HG02938 (cell line): Measurements from ENCODE around the gene SLC2A4RG.

Experiments used
- ATAC-seq: cut with Tn5 transposase; IDR thresholded peaks from one replicate; pipeline ENCODE4 v1.9.1; 2021; ENCODE audit warnings: mild to moderate bottlenecking, moderate library complexity; ENCODE audit not compliant: unreplicated experiment

Gene SLC2A4RG

GRCh38 chr20:63740627-63741353 is 1.2 kb downstream of the SLC2A4RG start:
- no peak for ATAC-seq

- ATAC-seq = no peak
These were observed 1.7 kb downstream of the SLC2A4RG start for GRCh38 chr20:63741354-63741675.

GRCh38 chr20:63741676-63742380 is 2.3 kb downstream of the SLC2A4RG start:
- ATAC-seq = no peak

- ATAC-seq = no peak
These were observed 2.9 kb downstream of the SLC2A4RG start for GRCh38 chr20:63742381-63743024.

- no peak for ATAC-seq
These were observed 3.8 kb downstream of the SLC2A4RG start for GRCh38 chr20:63743210-63743970.

- no peak for ATAC-seq
These were observed 4.6 kb downstream of the SLC2A4RG start for GRCh38 chr20:63744158-63744557.

- no peak for ATAC-seq
These were observed 5.2 kb downstream of the SLC2A4RG start for GRCh38 chr20:63744574-63745423.

GRCh38 chr20:63745424-63745805 is 5.8 kb downstream of the SLC2A4RG start:
- no peak for ATAC-seq

- no peak for ATAC-seq
These were observed 6.6 kb downstream of the SLC2A4RG start for GRCh38 chr20:63745961-63746731.

GRCh38 chr20:63746751-63747315 is 7.3 kb downstream of the SLC2A4RG start:
- ATAC-seq = no peak

GRCh38 chr20:63747622-63748069 is 8.1 kb downstream of the SLC2A4RG start:
- no peak for ATAC-seq

GRCh38 chr20:63748070-63748933 is 8.7 kb downstream of the SLC2A4RG start:
- no peak for ATAC-seq

- no peak for ATAC-seq
These were observed 9.3 kb downstream of the SLC2A4RG start for GRCh38 chr20:63748934-63749270.

- ATAC-seq = no peak
These were observed 10.3 kb downstream of the SLC2A4RG start for GRCh38 chr20:63749597-63750508.

GRCh38 chr20:63750807-63751470 is 11.4 kb downstream of the SLC2A4RG start:
- no peak for ATAC-seq

- ATAC-seq = no peak
These were observed 12.1 kb downstream of the SLC2A4RG start for GRCh38 chr20:63751471-63752271.
